ENCODE data around the gene INSL3.
"Not testable (repeated sequence)": the region's sequence is repeated elsewhere in the genome, so short reads cannot be mapped to it uniquely, and the experiment has no call there.

Gene INSL3

GRCh38 chr19:17811681-17812080 is 9.6 kb downstream of the INSL3 start:
- DNase-seq: no peak

DNA sequence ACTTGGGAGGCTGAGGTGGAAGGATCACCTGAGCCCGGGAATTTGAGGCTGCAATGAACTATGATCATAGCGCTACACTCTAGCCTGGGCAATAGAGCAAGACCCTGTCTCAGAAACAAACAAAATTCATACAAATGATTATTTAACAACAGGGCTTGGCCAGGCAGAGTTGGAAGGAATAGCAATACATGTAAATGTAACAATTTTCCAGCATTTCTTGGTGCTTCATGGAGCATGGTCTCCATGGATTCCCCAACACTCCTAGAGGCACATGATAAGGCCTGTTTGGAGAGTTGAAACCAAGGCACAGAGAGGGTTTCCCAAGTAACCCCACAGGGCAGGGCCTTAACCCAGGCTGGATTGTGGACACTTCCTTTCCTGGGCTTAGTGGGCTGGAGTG is 10.2 kb downstream of the INSL3 start:
- DNase-seq: no peak

DNA sequence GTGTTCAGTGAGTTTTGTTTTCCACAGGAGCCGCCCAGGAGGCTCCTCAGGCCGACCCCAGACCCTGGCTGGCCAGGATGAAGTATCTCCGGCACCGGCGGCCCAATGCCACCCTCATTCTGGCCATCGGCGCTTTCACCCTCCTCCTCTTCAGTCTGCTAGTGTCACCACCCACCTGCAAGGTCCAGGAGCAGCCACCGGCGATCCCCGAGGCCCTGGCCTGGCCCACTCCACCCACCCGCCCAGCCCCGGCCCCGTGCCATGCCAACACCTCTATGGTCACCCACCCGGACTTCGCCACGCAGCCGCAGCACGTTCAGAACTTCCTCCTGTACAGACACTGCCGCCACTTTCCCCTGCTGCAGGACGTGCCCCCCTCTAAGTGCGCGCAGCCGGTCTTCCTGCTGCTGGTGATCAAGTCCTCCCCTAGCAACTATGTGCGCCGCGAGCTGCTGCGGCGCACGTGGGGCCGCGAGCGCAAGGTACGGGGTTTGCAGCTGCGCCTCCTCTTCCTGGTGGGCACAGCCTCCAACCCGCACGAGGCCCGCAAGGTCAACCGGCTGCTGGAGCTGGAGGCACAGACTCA is 13.5 kb downstream of the INSL3 start:
- no peak for DNase-seq

DNA sequence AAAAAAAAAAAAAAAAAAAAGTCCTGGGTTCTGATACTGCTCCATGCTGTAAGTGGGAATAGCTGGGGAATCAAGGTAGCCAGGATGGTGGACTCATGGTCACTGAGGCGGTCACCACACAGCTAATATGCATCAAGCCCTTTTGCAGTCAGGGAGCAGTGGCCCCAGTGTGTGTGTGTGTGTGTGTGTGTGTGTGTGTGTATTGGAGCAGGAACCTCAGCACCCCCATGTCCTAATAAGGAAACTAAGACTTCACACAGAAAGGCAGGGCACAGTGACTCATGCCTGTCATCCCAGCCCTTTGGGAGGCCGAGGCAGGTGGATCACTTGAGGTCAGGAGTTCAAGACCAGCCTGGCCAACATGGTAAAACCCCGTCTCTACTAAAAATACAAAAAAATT is 14.4 kb downstream of the INSL3 start:
- DNase-seq: no peak

DNA sequence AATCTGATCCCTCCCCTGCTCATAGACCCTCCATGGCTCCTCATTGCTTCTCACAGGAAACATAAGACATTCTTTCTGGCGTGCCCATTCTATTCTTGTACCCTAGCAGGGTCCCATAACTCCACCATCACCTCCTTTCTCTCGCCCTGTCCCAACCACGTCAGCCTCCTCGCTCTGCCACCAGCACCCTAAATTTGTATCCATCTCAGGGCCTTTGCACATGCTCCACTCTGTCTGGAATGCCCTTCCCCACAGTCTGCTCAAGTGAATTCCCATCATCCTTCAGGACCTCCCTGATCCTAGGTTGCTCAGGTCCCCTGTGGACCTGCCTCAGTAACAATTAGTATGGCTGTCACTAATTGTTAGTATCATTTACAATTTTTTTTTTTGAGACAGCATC is 15.9 kb downstream of the INSL3 start:
- DNase-seq: no peak

- no peak for DNase-seq
These were observed 17.9 kb downstream of the INSL3 start for GRCh38 chr19:17803264-17803896.

GRCh38 chr19:17802137-17802858 is 19.0 kb downstream of the INSL3 start:
- DNase-seq: no peak

GRCh38 chr19:17798599-17798998 is 22.7 kb downstream of the INSL3 start:
- DNase-seq: not testable (repeated sequence)

DNA sequence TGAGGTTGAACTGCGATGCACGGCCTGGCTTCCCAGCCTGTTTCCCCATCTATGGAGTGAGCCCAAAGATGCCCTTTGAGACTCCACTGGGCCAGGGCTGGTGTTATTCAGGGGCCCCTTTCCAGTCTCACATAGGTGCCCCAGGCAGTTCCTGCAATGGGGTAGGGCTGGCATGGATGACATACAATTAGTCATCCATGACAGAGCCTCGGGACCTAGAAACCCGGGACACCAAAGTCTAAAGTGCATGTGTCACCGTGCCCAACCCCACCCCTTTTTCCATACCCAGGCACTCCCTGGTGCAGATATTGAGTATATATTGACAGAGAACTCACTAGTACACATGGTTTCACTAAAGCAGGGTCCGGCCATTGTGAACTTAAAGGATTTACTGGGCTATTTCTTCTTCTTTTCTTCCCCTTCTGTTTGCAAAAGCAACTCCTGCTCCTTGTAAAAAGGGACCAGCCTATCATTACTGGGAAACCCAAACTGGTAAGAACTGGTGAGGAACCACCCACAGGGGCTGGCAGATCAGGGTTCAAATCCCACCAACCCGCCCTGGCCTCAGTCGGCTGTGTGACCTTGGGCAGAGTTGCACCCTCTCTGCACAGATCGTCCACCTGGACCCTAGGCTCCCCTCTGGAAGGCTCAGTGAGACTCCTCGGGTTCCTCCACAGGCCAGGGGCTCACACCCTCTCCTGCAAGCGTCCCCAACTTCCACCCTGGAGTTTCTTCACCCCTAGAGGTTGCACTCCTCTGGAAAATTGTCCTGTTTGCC is 23.7 kb downstream of the INSL3 start:
- no peak for DNase-seq

DNA sequence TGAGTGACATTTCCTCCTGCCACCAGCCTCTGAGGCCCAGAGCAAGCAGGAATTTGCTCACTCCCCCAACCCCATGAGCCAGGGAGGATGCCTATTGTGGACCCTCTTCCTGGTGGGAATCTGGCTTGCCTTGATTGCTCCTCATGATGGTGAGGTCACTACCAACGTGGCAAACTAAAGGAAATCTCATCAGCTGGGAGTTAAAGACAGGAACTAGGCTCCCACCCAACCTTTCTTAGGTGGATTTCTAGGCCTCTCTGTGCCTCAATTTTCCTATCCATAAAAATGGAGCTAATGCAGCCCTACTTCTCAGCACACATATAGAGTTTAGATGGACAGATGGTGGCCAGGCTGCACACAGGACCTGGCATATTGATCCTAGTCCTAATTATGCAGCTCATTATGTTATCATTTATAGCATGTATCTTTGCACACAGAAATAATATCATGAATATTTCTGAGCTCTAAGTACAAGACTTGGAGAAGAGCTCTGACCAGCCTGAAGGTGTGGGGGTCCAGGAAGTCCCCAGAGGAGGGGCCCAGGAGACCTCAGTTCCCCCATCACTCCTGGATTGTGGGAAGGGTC is 24.4 kb downstream of the INSL3 start:
- no peak for DNase-seq

DNA sequence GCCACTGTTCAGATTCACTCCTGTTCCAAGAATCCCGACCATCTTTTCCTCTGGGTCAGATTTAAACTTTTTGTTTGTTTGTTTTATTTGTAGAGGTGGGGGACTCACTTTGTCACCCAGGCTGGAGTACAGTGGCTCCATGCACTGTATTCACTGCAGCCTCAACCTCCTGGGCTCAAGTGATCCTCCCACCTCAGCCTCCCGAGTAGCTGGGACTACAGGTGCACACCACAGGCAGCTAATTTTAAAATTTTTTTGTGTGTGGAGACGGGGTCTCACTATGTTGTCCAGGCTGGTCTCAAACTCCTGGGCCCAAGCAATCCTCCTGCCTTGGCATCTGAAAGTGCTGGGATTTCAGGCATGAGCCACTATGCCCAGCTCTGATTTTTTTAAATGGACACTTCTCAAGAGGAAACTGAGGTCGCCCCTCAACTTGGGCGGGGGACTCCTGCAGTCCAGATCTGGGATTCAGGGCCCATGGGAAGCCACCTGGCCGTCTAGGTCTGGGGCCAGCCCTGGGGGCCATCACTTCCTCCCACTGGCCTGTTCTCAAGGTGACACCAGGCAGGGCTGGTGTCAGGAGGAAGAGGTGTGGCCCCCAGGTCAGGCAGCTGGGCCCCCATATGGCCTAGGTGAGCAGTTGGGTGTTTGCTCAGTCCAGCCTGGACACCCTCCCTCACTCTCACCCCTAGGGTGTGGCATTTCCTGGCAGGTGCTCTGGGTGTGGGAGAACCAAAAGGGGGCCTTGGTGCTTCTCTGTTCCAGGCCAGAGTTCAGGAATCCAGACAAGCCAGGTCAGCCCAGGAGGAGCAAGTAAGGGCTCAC is 25.1 kb downstream of the INSL3 start:
- DNase-seq: no peak

DNA sequence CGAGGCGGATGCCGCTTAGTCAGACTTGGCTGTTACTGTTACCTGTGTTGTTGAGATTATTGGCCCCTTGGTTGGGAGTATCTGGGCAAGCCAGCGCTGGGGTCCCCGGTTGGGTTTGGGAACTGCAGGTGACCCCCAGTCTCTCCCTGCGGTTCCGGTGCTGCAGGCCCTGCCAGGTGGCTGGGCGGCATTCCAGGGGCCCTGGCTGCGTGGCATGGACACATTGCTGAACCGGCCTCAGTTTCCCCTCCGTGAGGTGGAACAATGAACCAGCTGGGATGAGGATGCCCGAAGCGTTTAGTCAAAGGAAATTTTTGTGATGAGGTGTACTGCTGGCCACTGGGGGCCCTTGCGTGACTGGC is 25.8 kb downstream of the INSL3 start:
- no peak for DNase-seq

GRCh38 chr19:17794731-17795494 is 26.4 kb downstream of the INSL3 start, which contains the start of gene B3GNT3:
Gene B3GNT3 (plus strand): TSS chr19:17795138. CDS start chr19:17807808, 12,670 bp downstream.
- DNase-seq: no peak

DNA sequence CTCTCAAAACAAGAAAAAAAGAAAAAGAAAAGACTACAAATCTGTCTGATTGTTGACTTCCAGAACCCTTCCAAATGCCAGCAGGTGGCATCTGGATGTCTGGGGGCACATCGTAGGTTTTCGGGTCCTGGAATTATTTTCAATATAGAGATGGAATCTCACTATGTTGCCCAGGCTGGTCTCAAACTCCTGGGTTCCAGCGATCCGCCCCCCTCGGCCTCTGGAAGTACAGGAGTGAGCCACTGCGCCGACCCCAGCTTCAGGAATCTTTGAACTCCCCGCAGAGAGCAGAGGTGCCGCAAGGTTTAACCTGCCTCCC is 26.9 kb downstream of the INSL3 start:
- DNase-seq: no peak

DNA sequence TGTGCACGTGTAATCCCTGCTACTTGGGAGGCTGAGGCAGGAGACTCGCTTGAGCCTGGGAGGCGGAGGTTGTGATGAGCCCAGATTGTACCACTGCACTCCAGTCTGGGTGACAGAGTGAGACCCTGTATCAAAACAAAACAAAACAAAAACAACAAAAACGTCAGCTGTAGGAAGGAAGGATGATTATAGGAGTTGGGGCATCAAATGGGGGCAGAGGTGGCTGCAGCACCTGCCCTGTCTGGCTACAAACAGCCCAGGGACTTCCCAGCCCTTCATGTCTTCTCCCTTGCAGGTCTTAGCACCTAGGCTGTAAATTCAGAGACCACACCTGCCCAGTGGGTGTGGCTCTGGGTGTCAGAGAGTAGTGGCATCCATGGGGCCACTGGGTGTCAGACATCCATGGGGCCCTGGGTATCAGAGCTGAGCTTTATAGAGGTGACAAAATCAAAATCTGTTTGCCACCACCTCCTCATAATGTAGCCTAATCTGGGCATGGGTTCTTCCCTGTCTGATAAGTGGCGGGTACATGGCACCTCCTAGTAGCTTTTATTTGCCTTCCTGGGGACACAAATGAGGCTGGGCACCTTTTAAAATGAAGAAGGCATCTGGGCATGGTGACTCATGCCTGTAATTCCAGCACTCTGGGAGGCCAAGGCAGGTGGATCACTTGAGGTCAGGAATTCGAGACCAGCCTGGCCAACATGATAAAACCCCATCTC is 31.1 kb downstream of the INSL3 start:
- no peak for DNase-seq

DNA sequence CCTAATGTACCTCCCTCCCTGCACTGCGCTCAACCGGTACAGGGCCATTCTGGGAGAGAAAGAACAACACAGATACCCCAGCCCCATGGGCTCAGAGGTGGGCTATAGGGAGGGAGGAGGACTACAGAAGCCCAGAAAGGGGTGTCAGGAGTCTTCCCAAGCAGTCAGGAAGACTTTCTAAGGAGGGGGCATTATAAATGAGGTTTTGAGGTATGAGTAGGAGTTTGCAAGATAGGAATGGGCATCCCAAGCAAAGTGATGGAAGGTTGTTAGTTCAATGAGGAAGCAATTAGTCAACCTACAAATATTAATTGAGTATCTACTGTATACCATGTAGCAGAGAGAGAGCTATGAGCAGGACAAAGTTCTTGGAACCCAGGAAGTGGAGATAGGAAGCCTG is 32.7 kb downstream of the INSL3 start:
- no peak for DNase-seq

- no peak for DNase-seq
These were observed 33.9 kb downstream of the INSL3 start for GRCh38 chr19:17787274-17787913.

GRCh38 chr19:17784201-17785008 is 36.9 kb downstream of the INSL3 start:
- DNase-seq: no peak

GRCh38 chr19:17783721-17784120 is 37.6 kb downstream of the INSL3 start:
- not testable (repeated sequence) for DNase-seq

DNA sequence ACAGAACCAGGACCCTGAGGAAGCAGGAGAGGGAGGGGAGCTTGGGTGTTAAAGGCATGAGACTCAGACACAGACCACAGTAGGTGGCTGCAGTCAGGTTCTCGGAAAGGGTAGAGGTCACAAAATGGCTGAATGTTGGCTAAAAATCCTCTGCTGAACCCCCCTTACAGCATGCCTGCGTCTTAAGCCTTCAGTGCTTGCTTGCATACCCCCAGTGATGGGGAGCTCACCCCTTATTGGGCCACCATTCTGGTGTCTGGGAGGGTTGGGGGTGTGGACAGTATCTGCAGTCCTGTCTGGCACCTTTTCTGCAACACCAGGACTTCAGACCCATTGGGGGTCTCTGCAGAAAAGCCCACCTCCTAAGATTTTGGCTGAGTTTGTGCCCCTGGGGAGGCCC is 40.5 kb downstream of the INSL3 start:
- DNase-seq: no peak
